Breast epithelium (tissue), 3 donors: ENCODE results near the gene TNNI3.

Source experiments
- POLR2A ChIP-seq: fragments of 450-650 bp; IDR thresholded peaks from one replicate; pipeline ENCODE4 v1.6.1; 2016; ENCODE audit warnings: antibody characterized with exemption, mild to moderate bottlenecking, moderate library complexity
- POLR2AphosphoS5 ChIP-seq, 3 donors: sonication (generic); formaldehyde crosslinking; IDR thresholded peaks; one replicate each; pipeline ENCODE4 v1.6.1; 2017; ENCODE audit warnings: antibody characterized with exemption in 3 of 3
- TF ChIP-seq, protein P1 (sequence below), 3 donors: fragments of 450-650 bp; IDR thresholded peaks; one replicate each; pipeline ENCODE4 v1.5.1; 2016 to 2017; ENCODE audit warnings: antibody characterized with exemption in 3 of 3, mild to moderate bottlenecking in 3 of 3, moderate library complexity in 3 of 3

- TF ChIP-seq, protein P1, sequence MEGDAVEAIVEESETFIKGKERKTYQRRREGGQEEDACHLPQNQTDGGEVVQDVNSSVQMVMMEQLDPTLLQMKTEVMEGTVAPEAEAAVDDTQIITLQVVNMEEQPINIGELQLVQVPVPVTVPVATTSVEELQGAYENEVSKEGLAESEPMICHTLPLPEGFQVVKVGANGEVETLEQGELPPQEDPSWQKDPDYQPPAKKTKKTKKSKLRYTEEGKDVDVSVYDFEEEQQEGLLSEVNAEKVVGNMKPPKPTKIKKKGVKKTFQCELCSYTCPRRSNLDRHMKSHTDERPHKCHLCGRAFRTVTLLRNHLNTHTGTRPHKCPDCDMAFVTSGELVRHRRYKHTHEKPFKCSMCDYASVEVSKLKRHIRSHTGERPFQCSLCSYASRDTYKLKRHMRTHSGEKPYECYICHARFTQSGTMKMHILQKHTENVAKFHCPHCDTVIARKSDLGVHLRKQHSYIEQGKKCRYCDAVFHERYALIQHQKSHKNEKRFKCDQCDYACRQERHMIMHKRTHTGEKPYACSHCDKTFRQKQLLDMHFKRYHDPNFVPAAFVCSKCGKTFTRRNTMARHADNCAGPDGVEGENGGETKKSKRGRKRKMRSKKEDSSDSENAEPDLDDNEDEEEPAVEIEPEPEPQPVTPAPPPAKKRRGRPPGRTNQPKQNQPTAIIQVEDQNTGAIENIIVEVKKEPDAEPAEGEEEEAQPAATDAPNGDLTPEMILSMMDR (IDR thresholded peaks at IDR 0.05) = no peak
- no peak for TF ChIP-seq POLR2A
- no peak for TF ChIP-seq POLR2AphosphoS5 (IDR thresholded peaks at IDR 0.05)
Observed at GRCh38 chr19:55111238-55111831, 46.2 kb downstream of the TNNI3 start.
